GM21825 (cell line): ENCODE measurements around the gene AGAP3.

Experiments
- ATAC-seq: cut with Tn5 transposase; IDR thresholded peaks from one replicate; pipeline ENCODE4 v1.9.1; 2021; ENCODE audit warnings: mild to moderate bottlenecking, moderate library complexity; ENCODE audit not compliant: unreplicated experiment

AGAP3 gene

DNA sequence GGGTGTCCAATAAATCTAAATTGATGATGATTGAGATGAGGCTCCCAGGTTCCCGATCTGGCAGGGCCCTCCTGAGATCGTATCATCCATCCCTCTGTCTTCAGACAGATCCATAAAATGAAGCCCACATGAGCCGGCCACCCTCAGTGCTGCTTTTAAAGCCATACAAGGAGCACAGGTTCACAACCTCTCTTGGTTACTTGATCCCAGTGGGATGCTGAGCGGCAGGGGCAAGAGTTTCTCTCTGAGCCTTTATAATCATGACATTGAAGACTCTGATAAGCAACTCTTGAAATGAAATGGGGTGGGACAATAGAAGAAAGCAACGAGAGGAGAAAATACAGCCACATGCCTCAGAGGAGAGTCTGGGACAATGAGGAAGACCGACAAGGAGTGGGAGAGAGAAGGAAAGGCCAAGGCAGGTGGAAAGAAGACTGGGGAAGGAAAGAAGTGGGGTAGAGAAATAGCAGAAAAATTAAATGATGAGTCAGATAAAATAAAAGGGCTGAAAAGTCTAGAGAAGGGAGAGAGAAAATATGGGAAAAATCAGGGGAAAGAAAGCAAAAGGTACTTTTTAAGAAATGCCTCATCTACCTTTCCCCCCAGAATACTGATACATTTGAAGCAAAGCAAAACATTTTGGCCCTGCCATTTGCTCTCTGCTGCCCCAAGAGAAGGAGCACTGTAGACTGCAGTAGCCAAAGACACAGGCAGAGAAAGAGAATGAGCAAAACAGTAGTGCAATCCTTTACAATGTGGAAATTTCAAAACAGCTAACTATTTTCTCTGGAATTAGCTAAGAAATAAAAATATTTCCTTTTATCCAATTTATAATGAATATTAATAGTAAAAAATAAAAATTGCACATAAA, 66.6 kb downstream of the AGAP3 start:
- no peak for ATAC-seq

DNA sequence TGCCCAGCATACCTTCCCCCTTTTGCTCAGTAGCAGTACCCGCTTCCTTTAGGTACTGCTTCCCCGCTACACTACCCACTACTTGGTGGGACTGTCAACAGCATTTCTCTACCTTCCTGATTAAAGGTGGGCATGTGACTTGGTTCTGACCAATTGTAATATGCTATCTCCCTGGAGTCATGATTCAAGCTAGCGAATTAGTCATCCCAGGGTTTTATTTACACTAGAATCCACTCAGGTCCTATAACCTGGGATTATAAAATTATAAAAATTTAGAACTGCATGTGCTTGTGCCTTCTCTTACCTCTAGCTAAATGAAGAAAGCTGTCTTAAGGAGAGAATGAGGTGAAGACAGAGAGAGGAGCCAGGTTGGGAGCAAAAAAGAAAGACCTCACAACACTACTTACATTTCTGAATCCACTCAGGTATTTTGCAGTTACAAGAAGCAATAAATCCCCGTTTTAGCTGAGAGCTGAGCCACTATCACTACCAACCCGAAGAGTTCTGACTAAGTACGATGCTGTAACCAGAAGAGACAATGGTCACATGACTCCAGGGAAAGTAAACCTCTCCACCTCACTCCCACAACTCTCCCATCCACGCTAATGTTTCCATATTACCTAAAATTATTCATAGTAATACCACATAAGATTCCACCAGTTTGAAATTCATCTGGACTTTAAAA, 71.5 kb downstream of the AGAP3 start:
- ATAC-seq: no peak

DNA sequence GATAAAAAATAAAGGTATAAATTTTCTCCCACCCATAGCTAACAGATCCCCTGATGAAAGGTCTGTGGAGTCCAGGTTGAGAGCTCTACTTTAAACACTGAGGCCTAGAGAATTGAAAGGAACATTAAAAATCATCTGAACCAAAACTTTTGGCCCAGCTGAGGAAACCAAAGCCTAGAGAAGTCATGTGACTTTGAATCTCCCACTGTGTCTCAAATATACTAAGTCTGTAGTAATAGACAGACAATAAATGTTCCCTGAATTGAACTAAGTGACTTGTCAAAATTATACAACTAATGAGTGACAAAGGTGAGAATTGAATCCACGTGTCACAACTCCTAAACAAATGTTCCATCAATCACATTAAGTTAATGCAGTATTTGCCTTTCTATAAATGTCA, 75.5 kb downstream of the AGAP3 start:
- ATAC-seq: no peak

DNA sequence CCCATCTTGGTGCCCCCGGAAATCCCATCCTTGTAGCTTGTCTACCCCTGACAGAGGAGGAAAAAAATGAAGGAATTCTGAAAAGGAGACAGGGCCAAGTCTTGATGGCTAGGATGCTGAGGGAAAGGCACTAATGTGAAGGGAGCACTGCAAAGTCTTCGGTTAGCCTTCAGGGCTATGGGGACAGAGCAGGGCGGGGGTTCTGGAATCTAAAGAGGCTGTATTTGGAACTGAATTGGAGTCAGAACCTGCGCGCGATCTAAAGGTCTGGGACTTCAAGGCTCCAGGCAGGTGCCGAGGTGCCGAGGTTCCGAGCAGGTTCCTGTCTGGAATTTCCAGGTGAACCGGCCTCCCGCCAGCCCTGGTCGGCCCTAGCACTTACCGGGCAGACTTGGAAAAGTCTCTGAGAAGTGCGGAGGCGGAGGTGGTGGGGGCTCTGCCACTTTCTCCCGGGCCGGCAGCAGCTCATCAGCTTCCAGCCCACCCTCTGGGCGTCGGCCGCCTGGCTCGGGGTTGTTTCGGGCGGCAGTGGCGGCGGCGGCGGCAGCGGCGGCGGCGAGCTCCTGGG, 80.4 kb downstream of the AGAP3 start:
- ATAC-seq: no peak

DNA sequence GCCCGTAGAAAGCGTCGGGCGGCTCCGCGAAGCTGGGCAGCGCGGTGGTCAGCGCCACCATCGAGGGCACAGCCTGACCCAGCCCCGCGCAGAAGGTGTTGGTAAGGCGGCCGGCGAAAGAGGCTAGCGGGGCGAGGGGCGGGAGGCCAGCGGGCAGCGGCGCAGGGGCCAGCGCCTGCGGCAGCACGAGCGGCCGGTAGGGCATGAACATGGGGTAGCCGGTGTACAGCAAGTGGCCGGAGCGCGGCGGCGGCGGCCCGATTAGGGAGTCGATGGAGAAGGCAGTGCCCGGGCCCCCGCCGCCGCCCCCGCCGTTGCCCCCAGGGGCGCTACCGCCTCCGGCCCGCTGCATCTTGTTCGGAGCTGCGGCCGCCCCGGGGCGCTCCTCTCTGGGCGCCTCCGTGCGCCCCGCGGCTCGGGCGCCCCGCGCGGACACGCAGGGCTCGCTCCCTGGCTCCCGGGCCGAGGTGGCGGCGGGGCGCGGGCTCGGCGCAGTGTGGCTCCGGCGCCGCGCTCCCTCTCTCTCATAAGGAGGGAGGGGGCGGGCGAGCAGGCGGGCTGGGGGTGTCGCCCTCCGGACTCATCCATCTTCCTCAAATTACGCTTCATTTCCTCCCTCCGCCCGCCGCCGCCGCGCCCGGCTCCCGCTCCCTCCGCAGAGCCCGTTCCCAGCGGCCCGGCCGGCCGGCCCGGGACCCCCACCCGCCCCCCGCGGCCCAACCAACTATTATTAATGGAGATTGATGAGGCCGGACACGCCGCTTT, 81.1 kb downstream of the AGAP3 start, which contains the start of gene GBX1:
TSS of gene GBX1 (minus strand) at position 498 of the 765 bp plus-strand sequence. CDS start at position 352, 146 bp downstream.
- ATAC-seq: no peak

DNA sequence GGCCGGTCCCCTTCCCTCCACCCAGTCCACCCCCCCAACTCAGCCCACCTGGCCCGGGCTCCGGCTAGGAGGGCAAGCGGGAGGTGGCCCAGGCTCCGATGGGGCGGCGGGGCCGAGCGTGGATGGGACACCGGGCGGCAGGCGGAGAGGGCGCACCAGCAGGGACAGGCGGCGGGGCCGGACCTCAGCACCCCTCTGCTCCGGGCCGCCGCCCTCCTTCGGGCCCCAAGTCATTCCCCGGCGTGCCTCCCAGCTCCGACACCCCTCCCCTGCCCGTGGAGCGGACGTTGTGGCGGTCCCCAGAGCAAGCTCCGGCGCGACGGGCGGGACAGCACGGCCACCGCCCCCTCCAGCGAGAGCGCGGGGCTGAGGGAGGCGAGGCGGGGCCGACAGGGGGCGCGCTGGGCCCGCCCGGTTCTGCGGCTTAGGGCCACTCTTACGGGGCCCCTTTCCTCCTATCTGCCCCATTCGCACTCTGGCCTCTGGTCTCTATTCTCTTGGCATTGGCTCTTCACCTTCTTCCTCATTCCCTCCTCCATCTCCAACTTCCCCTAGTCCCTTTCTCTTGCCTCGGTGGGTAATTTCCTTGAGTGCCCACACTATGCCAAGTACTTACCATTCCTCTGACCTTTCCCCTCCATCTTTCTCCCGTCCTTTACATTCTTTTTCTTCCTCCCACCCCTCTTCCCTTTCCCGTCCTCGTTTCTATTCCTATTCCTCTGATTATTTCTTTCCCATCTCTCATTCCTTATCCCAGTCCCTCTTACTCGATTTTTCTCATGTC, 81.9 kb downstream of the AGAP3 start:
- ATAC-seq: peak; percentile 56

DNA sequence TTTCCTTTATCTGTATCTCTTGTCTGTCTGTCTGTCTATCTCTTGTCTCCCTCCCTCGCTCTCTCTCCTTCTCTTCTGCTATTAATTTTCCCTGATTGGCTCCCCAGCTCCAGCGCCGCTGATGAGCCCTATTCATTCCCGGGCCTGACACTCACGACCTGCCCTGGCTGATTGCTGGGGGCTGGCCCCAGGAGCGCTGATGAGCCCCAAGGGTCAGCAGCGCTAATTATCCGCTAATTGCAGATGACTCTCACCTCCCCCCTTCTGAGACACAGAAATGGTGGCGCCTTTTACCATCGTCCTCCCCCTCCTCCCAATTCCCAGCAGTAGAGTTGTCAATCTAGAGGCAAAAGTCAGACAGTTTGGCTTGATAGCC, 82.5 kb downstream of the AGAP3 start:
- ATAC-seq: no peak

DNA sequence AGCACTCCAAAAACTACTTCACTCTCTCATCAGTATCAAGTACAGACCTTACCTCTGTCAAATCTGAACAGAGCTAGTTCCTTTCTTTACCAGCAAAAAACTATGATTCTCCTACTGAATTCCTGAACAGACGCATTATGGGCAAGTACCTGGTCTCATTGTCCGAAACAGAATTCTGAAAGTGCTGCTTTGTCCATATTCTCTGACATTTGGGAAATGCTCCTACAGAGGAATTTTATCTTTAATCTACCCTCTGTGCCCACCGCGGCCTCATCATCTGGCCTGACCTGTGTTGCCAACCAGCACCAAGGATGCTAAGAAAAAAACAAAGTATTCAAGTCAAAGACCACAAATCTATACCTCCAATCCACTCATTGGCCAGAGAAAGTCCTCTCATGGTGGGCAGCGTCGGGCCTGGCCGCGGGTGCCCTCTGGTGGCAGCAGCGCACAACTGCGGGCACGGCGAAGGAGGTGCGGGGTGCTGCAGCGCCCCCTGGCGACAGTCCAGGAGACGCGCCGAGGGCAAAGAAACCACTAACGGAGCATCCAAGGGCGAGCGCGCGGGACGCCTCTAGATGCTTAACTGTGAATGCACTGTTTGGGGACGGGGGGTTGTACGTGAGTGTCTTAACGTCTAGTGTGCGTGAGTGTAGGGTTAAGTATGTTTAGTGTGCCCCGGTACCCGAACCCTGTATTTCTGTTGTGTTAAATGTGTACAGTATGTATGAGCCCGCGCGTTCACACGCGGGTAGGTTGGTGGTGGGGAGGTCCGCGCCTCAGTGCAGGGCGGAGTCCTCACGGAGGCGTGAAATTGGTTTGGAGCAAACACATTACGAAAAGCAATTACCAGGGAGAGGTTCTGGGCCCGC, 86.2 kb downstream of the AGAP3 start:
- ATAC-seq: peak; percentile 62

DNA sequence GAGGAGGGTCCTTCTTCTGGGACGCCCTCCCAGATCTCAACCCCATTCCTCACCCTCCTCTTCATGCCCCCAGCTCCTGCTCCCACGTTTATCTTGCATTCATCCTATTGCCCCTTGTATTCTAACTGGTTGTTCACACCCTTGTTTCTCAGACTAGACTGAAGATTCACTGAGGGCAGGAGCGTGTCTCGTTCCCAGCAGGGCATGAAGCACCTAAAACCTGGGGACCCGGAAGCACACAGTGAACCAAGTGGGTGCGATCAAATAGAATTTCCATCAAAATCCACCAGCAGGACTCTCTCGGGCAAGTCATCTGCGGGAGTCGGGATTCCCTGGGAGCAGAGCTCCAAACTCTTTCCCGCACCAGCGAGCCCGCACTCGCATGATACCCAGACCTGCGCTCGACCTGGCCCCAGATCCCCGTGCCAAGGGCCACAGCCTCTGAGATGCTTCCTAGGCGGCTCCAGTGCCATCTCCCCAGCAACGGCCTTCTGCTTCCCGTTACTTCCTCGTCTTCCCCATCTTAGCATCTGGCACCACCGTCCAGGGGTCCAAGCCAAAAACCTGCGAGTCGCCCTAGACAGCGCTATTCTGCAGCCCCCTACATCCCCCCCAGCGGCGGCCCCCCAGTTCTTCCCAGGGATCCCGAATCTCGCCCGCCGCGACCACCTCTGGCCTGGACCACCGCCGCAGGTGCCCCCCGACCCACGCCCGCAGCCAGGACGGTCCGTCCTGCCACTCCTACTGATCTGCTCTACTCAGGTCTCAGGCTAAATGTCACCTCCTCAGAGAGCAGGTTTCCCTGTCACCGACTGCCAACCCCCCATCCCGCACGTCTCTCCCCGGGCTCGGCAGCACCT, 87.3 kb downstream of the AGAP3 start:
- no peak for ATAC-seq

DNA sequence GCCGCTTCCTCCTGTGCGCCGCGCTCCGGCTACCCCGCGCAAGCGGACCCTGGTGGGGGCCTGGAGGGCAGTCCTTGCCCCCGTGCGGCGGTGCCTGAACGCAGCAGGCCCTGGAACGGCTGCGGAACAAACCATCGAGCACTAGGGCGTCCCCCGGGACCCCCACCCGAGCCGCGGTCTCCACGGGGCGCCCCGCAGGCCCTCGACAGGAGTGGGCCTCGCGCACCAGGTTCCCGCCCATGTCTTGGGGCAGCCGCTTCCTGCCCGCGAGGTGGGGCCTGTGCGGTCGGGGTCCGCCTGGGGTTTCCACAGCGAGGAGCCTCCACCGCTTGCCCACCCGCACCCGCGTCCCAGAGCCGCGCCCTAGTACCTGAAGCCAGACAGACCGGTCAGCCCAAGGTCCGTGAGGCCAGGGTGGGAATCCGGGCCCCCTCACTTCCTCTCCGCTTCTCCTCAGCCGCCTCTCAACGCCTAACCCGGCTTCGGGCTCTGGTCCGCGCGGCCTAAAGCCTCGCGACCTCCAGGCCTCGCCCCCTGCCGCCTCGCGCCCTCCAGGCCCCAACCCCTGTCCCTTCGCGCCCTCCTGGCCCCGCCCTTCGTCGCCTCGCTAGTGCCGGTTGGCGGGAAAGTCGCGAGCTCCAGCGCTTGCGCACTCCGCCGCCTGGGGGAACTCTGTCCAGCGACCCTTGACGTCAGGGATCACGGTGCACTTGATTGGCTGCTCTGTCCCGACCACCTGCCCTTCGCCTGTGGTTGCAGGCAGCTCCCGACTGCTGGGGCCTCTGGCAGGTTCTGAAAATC, 88.2 kb downstream of the AGAP3 start:
- ATAC-seq: no peak

DNA sequence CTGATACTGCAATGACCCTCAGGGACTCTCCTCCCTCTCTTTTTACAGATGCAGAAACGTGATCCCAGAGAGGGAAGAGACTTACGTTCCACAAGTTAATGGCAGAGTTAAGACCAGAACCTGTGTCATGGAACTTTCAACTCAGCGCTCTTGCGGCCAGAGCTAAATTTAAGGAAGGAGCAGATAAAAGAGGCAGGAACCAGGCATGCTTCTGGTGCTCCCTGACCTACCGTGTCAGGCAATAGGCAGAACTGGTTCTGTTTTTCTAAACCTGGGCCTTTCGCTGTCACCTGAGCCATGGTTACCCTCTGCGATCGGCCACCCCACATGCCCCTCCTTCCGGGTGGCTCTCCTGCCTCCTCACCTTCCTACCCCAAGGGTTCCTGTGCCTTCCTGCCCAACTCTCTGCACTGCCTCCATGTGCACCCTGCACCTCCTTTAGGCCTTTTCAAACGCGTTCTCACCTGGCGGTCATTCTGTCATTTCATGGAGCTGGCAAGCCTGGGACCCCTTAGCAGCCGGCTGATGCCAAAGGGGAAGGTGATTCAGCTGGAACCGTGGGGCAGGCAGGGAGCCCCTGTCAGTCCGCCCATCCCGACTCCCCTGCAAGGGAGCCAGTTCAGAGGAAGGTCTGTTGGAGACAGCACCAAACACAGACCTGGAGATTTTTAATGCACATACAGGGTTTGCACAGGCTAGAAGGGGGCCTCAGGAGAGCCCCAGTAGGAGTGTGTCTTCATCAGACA, 88.9 kb downstream of the AGAP3 start:
- ATAC-seq: no peak

DNA sequence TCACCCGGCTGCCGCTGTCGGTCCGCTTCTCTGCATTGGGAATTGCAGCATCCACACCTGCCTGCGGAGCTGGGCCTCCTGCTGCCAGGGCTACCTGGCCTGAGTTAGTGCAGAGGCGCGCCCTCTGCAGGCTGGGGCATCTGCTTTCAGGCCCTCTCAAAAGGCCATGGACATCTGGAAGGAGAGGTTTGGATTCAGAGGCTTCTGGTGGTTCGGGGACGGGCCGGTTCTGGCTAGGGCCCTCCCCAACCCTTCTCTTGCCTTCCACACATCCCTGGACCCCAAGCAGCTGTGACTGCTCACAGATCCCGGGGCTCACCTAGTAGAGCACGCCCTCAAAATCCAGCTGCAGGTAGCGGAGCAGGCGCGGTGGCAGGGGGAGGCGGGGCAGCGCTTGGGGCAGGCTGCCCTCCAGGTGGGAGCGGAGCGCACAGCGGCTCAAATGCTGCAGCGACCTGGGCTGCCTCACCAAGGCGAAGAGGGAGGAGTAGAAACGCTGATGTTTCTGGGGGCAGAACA, 89.6 kb downstream of the AGAP3 start:
- no peak for ATAC-seq

DNA sequence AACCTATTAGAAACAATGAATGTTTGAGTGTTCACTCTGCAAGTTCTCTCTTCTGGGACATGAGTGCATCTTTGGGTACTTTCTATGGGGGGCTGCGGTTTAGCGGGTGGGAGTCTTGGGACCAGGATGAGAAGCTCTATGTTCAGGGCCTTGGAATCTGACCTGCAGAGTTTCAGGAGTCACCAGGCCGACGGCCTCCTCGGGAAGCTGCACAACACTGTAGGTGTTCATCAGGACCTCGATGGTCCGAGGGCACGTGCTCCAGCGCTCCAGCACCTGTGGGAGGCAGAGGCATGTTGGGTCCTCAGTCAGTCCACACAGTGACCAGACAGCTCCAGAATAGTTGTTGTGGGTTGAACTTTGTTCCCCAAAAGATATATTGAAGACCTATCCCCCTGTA, 90.1 kb downstream of the AGAP3 start:
- ATAC-seq: no peak

DNA sequence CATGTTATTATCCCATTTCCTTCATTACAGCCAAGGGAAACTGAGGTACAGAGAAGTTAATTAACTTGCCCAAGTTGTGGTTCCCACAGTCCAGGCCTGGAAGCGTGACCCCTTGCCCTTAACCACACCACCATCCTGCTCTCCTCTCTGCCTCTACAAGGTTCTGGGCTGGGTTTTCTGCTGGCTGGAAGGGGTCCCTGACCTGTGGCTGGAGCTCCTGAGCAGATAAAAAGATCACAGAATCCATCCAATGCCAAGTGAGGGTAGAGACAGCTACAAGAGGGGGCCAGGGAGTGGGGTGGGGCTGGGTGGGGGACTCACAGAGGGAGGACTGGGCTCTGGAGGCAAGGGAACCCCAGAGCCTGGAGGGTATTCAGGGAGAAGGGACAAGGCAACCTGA, 91.0 kb downstream of the AGAP3 start:
- no peak for ATAC-seq

DNA sequence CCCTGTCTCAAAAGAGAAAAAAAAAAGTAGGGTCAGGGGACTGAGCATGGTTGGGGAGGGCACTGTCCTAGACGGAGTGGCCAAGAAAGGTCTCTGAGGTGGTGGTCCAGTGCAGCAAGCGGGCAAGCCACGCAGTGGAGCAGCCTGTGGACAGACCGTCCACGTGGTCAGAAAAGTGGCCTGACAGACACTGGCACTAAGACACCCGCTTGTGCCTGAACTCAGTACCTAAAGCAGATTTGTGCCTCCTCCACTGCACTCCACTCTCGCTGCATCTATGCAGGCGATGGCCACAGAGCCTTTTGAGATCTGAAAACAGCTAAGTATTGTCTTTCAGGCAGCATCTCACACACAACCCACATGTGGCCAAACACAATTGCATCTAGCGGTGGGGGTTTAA, 92.0 kb downstream of the AGAP3 start:
- no peak for ATAC-seq

DNA sequence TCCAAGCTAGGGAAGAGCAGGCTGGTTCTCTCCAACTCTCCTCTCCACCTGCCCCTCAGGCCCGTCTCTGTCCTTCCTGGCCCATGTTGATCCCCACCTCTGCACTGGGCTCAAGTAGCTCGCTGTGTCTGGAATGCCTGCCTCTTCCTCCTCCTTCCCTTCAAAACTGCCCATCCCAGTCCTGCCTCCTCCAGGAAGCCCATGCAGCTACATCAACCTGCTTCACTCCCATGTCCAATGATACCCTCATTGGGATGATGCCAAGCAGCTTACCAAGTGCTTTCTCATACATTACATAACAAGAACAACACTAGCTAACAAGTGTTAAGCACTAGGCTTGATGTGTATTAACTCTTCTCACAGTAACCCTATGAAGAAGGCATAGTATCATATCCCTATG, 92.6 kb downstream of the AGAP3 start:
- ATAC-seq: no peak
